C1 segment of cervical spinal cord (tissue), 14 donors: ENCODE data around the gene DEFB131A.
A peak's percentile ranks its signal among the peaks of the same experiment; 100 is the strongest.
"Not testable (repeated sequence)": the region's sequence is repeated elsewhere in the genome, so short reads cannot be mapped to it uniquely, and the experiment has no call there.

Experiments
- DNase-seq, 14 donors: peaks; one replicate each; lab custom pipeline; 2025; lab: John Stamatoyannopoulos, UW

The DEFB131A gene

DNA sequence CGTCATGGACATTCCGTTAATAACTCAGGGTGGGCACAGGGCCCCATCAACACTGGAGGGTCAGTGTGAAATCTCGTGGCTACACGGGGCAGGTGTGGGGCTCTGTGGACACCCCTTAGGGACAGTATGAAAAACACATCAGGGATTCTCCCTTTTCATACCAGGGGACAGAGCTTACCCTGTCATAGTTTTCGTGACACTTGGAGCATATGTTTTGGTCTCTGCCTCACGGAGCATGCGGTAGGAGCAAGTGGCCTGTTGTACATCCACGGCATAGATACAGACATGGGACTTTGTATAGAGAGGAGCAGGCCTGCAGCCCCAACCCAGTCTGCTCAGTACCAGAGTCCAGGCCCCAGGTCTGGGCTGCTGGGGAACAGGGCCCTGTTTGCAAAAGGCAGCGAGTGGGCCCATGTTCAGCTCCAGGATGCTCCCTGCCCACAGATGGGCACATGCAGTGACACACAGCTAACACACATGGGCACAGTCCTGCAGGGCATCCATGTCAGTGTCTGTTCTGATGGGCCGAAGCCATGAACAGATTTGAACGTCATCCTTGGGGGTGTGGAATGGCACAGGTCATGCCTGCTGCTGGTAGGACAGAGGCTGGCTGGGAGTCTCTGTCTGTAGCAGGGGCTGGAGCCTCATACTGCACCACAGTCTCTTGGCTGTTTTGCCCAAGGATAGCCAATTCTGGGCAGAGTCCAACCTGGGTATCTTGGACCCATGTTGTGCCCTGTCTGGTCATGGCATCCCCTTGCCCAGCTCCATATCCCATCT lies 50.2 kb downstream of the DEFB131A start:
- DNase-seq = not testable (repeated sequence)

DNA sequence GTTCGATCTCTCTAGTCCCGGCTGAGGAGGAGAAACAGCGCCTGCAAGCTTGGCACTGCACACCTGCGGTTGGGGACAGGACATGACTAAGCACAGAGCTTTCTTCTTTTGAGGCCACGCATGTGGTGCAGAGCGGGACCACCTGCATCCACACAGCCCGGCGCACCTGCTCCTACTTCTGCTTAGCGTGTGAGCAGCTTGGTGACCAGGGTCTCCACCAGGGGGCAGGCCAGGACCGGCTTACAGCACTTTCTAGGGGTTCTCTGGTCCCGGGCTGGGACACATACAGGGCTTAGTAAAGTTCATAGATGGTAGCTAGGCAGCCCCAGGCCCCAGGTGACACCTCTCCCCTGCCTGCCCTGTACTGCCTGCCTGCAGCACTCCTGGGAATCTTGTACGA lies 51.2 kb downstream of the DEFB131A start:
- peak in 6 of 14 donors; percentile 2 to 41 (median 4) for DNase-seq

DNA sequence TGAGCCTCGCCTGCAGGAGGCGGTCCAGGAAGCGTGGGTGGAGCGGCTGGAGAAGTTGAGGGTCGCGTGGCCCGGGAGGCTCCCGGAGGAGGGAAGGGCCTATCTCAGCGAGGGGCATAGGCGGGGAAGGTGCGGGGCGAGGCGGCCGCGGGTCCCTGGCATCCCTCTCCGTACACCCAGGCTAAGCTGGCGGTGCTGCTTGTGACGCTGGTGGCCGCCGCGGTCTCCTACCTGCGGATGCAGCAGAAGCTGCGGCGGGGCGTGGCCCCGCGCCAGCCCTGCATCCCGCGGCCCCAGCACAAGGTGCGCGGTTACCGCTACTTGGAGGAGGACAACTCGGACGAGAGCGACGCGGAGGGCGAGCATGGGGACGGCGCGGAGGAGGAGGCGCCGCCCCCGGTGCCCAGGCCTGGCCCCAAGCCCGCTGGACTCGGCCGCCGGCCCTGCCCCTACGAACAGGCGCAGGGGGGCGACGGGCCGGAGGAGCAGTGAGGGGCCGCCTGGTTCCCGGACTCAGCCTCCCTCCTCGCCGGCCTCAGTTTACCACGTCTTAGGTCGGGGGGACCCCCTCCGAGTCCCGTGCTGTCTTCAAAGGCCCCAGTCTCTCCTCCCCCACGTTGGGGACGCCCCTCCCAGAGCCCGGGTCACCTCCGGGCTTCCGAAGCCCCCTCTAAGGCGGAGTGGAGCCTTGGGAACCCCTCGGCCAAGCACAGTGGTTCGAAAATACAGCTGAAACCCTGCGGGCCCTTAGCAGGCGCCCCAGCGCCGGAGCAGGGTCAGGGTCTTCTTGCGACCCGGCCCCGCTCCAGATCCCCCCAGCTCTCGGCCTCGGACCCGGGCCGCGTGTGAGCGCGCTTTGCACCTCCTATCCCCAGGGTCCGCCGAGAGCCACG lies 53.6 kb downstream of the DEFB131A start:
- not testable (repeated sequence) for DNase-seq

DNA sequence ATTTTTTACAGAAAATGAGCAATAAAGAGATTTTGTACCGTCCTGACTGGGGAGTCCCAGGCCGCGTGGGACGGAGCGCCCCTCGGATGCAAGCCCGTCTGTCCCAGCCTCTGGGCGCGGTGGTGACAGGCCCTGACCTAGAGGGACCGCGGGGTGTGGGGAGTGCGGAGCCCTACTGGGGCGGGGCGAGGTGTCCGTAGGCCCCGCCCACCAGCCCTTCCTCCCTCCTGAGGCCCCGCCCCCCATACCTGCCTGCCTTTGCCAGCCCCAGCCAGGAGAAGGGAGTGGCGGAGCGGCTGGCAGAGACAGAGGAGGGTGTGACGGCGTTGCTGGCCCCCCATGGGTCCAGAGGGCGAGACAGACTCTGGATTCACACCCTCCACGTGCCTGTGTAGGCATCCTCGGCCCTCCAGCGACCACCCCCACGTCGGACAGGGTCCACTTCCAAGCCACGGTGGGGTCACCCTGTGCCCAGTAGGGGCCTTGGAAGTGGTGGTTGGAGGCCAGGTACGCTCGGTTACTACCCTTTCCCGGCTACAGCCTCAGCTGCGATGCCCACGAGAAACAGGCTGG lies 54.3 kb downstream of the DEFB131A start:
- not testable (repeated sequence) for DNase-seq

DNA sequence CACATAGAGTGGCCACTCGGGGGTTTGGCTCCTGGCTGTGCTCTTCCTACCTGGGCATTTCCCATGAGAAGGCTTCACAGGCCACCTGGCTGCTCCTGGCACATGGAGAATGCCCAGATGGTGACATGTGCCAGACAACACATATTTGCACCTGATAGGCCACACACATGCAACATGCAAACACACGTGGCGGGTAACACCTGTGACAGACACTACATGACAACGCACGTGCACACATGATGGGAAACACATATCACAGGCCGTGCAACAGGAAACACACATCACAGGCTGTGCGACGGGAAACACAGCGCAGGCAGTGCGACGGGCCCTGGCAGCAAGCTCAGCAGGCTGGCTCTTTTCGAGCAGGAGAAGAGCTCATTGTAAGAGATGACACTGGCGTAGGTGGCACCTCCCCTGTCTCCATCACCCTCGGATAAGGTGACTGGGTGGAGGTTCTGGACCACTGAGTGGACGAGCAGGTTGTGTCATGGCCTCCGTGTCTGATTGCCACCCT lies 55.8 kb downstream of the DEFB131A start:
- not testable (repeated sequence) for DNase-seq
